Endothelial cell of umbilical vein (primary cell): Measurements from ENCODE around the gene TNFRSF8.

Source experiments
- CTCF ChIP-seq, 2 donors: IDR thresholded peaks; 1 replicate in 1 of 2; 2 replicates in 1 of 2; pipeline ENCODE4 v1.5.1; 2011; ENCODE audit warnings: low read length in 2 of 2, mild to moderate bottlenecking in 2 of 2, moderate library complexity in 2 of 2, control low read depth in 1 of 2, inconsistent platforms in 1 of 2, low read depth in 1 of 2; ENCODE audit not compliant: insufficient read depth in 1 of 2; ENCODE audit errors: extremely low read depth in 1 of 2
- EZH2 ChIP-seq: IDR thresholded peaks from 2 replicates; pipeline ENCODE4 v1.6.1; 2012; ENCODE audit warnings: borderline replicate concordance, low read depth, mild to moderate bottlenecking, moderate library complexity, low read length, inconsistent platforms; ENCODE audit not compliant: severe bottlenecking
- JUN ChIP-seq: IDR thresholded peaks from 2 replicates; pipeline ENCODE4 v1.6.1; 2011; ENCODE audit warnings: borderline replicate concordance, low read depth; ENCODE audit not compliant: insufficient read length, insufficient read depth
- MAX ChIP-seq: IDR thresholded peaks from 2 replicates; pipeline ENCODE4 v1.6.1; 2011; ENCODE audit not compliant: insufficient read depth, insufficient read length
- MYC ChIP-seq: IDR thresholded peaks from one replicate; pipeline ENCODE4 v1.6.1; 2011; ENCODE audit warnings: mild to moderate bottlenecking, low read depth, low read length
- POLR2A ChIP-seq: IDR thresholded peaks from 2 replicates; pipeline ENCODE4 v1.6.1; 2012; ENCODE audit warnings: low read depth, mild to moderate bottlenecking, control low read depth, low read length
- POLR2AphosphoS5 ChIP-seq: IDR thresholded peaks from 2 replicates; pipeline ENCODE4 v1.6.1; 2012; ENCODE audit warnings: low read depth, mild to moderate bottlenecking, control low read depth, low read length, moderate library complexity; ENCODE audit not compliant: insufficient read depth

- TF ChIP-seq CTCF (IDR thresholded peaks at IDR 0.05; ENCODE audit: extremely low read depth in 1 of 2, insufficient read depth in 1 of 2, low read depth in 1 of 2, low read length in 2 of 2) (no peak), POLR2A (no peak), MYC (no peak), POLR2AphosphoS5 (no peak), EZH2 (peak; percentile 88), JUN (no peak), MAX (no peak)
Measured at GRCh38 chr1:12063141-12064072, at the start of gene TNFRSF8.
